PFSK-1 (cell line): ENCODE data around the gene TBC1D7.

Source experiments
- FOXP2 ChIP-seq: optimal IDR thresholded peaks from 2 replicates; pipeline ENCODE3; 2011; ENCODE audit warnings: borderline replicate concordance, control low read depth, inconsistent platforms; ENCODE audit not compliant: insufficient read depth; ENCODE audit errors: extremely low read length, extremely low read depth
- POLR2AphosphoS5 ChIP-seq: IDR thresholded peaks from 2 replicates; pipeline ENCODE4 v1.6.1; 2012; ENCODE audit warnings: low read depth, mild to moderate bottlenecking, control low read depth, low read length, moderate library complexity
- REST ChIP-seq, 2 experiments: IDR thresholded peaks; 2 replicates each; pipeline versions ENCODE4 v1.6.1 to v1.8.0; 2011 to 2012; ENCODE audit warnings: low read depth in 2 of 2, low read length in 2 of 2, control low read depth in 1 of 2, inconsistent platforms in 1 of 2, mild to moderate bottlenecking in 1 of 2, moderate library complexity in 1 of 2; ENCODE audit not compliant: insufficient read depth in 1 of 2
- SIN3A ChIP-seq: IDR thresholded peaks from 2 replicates; pipeline ENCODE4 v1.6.1; 2012; ENCODE audit warnings: mild to moderate bottlenecking, low read length, moderate library complexity, borderline replicate concordance; ENCODE audit not compliant: insufficient read depth
- TAF1 ChIP-seq: IDR thresholded peaks from 2 replicates; pipeline ENCODE4 v1.6.1; 2012; ENCODE audit warnings: low read length, control low read depth, borderline replicate concordance; ENCODE audit not compliant: insufficient read depth

TBC1D7 gene

GRCh38 chr6:13299403-13299821 lies 28.9 kb downstream of the TBC1D7 start:
- TF ChIP-seq SIN3A (no peak), FOXP2 (no peak), REST (IDR thresholded peaks at IDR 0.05; ENCODE audit: insufficient read depth in 1 of 2, low read depth in 2 of 2, low read length in 2 of 2) (no peak), POLR2AphosphoS5 (no peak), TAF1 (no peak)

GRCh38 chr6:13298446-13298845 lies 29.9 kb downstream of the TBC1D7 start:
- TF ChIP-seq REST (IDR thresholded peaks at IDR 0.05; ENCODE audit: insufficient read depth in 1 of 2, low read depth in 2 of 2, low read length in 2 of 2) (no peak), TAF1 (no peak), SIN3A (no peak), FOXP2 (no peak)

GRCh38 chr6:13297391-13297790 lies 30.9 kb downstream of the TBC1D7 start:
- no peak for TF ChIP-seq REST (IDR thresholded peaks at IDR 0.05; ENCODE audit: insufficient read depth in 1 of 2, low read depth in 2 of 2, low read length in 2 of 2)

- TF ChIP-seq POLR2AphosphoS5: no peak
- no peak for TF ChIP-seq FOXP2
- TF ChIP-seq REST (IDR thresholded peaks at IDR 0.05; ENCODE audit: insufficient read depth in 1 of 2, low read depth in 2 of 2, low read length in 2 of 2): no peak
- no peak for TF ChIP-seq TAF1
- no peak for TF ChIP-seq SIN3A
These were observed 31.8 kb downstream of the TBC1D7 start for GRCh38 chr6:13296536-13296997.

GRCh38 chr6:13295576-13295975 lies 32.8 kb downstream of the TBC1D7 start:
- TF ChIP-seq REST (IDR thresholded peaks at IDR 0.05; ENCODE audit: insufficient read depth in 1 of 2, low read depth in 2 of 2, low read length in 2 of 2): no peak
- TF ChIP-seq SIN3A: no peak
- no peak for TF ChIP-seq FOXP2
- TF ChIP-seq TAF1: no peak
- TF ChIP-seq POLR2AphosphoS5: no peak
